ENCODE measurements around the gene KCNQ5.

The KCNQ5 gene

DNA sequence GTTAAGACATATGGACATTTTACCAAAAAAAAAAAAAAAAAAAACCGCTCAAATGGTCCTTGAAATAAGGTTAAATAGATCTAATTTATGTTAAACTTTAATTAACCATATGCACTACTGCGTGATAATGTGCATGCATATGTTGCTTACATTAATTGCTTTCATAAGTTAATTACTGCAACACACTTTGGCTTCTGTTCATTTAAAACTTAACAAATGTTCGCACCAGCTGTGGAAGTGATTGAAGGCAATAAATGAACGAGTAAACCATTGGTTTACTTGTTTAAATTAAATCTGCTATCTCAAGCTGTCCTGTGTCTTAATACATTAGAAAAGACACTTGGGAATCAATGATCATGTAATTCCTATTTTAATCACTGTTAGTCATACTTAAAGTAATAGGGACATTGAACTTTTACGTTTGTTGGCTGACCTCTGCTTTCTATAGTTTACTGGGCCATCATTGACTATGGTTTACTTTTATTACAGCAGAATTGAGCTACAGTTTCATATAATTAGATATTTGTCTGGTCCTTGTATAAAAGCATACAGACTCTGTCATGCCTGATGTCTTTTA is 308.8 kb downstream of the KCNQ5 start:
- no peaks in the 10 kb centered on the region for H3K36me3 ChIP-seq (ENCODE audit: insufficient read depth, low read length)
- H3K9ac ChIP-seq (ENCODE audit: low read depth, low read length) = no peak overlapping the region
- no peak overlapping the region for H3K4me2 ChIP-seq (ENCODE audit: low read length)
- H3K9me3 ChIP-seq (replicated peaks; ENCODE audit: low read length) = no peaks in the 10 kb centered on the region
- no peak overlapping the region for H3K4me3 ChIP-seq (ENCODE audit: low read length)
- H3K27me3 ChIP-seq (ENCODE audit: control insufficient read depth, insufficient read depth, low read length) = no peaks in the 10 kb centered on the region
- H3K4me1 ChIP-seq (ENCODE audit: control insufficient read depth, insufficient read depth, low read length) = peaks cover 8% of the 10 kb centered on the region

GRCh38 chr6:72931325-72931887 is 309.5 kb downstream of the KCNQ5 start:
- H3K4me1 ChIP-seq (ENCODE audit: control insufficient read depth, insufficient read depth, low read length) = peaks cover 8% of the 10 kb centered on the region
- H3K4me2 ChIP-seq (ENCODE audit: low read length) = no peak overlapping the region
- no peaks in the 10 kb centered on the region for H3K27me3 ChIP-seq (ENCODE audit: control insufficient read depth, insufficient read depth, low read length)
- no peak overlapping the region for H3K9ac ChIP-seq (ENCODE audit: low read depth, low read length)
- H3K36me3 ChIP-seq (ENCODE audit: insufficient read depth, low read length) = no peaks in the 10 kb centered on the region
- no peak overlapping the region for H3K4me3 ChIP-seq (ENCODE audit: low read length)
- no peaks in the 10 kb centered on the region for H3K9me3 ChIP-seq (replicated peaks; ENCODE audit: low read length)

GRCh38 chr6:72933233-72933632 is 311.4 kb downstream of the KCNQ5 start:
- H3K4me1 ChIP-seq (ENCODE audit: control insufficient read depth, insufficient read depth, low read length) = no peaks in the 10 kb centered on the region
- no peaks in the 10 kb centered on the region for H3K36me3 ChIP-seq (ENCODE audit: insufficient read depth, low read length)
- no peaks in the 10 kb centered on the region for H3K9me3 ChIP-seq (replicated peaks; ENCODE audit: low read length)
- no peak overlapping the region for H3K4me3 ChIP-seq (ENCODE audit: low read length)
- no peak overlapping the region for H3K9ac ChIP-seq (ENCODE audit: low read depth, low read length)
- H3K4me2 ChIP-seq (ENCODE audit: low read length) = no peak overlapping the region
- no peaks in the 10 kb centered on the region for H3K27me3 ChIP-seq (ENCODE audit: control insufficient read depth, insufficient read depth, low read length)

GRCh38 chr6:72936766-72937559 is 315.1 kb downstream of the KCNQ5 start:
- H3K27me3 ChIP-seq (ENCODE audit: control insufficient read depth, insufficient read depth, low read length) = no peaks in the 10 kb centered on the region
- no peaks in the 10 kb centered on the region for H3K4me1 ChIP-seq (ENCODE audit: control insufficient read depth, insufficient read depth, low read length)
- no peak overlapping the region for H3K4me3 ChIP-seq (ENCODE audit: low read length)
- no peaks in the 10 kb centered on the region for H3K36me3 ChIP-seq (ENCODE audit: insufficient read depth, low read length)
- H3K9me3 ChIP-seq (replicated peaks; ENCODE audit: low read length) = no peaks in the 10 kb centered on the region
- no peak overlapping the region for H3K4me2 ChIP-seq (ENCODE audit: low read length)
- no peak overlapping the region for H3K9ac ChIP-seq (ENCODE audit: low read depth, low read length)

GRCh38 chr6:72938104-72938503 is 316.2 kb downstream of the KCNQ5 start:
- H3K4me1 ChIP-seq (ENCODE audit: control insufficient read depth, insufficient read depth, low read length) = no peaks in the 10 kb centered on the region
- no peaks in the 10 kb centered on the region for H3K9me3 ChIP-seq (replicated peaks; ENCODE audit: low read length)
- no peak overlapping the region for H3K4me2 ChIP-seq (ENCODE audit: low read length)
- no peak overlapping the region for H3K4me3 ChIP-seq (ENCODE audit: low read length)
- no peaks in the 10 kb centered on the region for H3K36me3 ChIP-seq (ENCODE audit: insufficient read depth, low read length)
- H3K9ac ChIP-seq (ENCODE audit: low read depth, low read length) = no peak overlapping the region
- no peaks in the 10 kb centered on the region for H3K27me3 ChIP-seq (ENCODE audit: control insufficient read depth, insufficient read depth, low read length)

DNA sequence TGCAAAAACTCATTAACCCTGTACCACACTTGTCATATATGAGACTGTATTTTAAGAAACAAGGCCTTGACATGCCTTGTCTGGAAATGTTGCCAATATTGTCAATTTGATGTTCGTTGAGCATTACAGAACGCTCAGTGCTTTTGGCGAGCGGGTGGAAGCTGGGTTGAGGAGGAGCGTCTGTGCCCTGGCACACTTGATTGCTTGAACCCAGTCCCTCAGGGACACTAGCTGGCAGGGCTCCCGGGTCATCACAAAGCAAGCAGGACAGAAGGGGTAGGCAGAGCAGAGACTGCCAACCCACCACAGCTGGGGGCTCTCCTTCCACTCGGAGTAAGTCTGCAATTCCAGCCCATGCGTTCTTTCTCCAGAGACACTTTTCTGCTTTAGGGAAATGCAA is 317.1 kb downstream of the KCNQ5 start:
- Histone ChIP-seq H3K4me3 (ENCODE audit: low read length) (no peak overlapping the region), H3K4me1 (ENCODE audit: control insufficient read depth, insufficient read depth, low read length) (no peaks in the 10 kb centered on the region), H3K4me2 (ENCODE audit: low read length) (no peak overlapping the region), H3K9me3 (replicated peaks; ENCODE audit: low read length) (no peaks in the 10 kb centered on the region), H3K36me3 (ENCODE audit: insufficient read depth, low read length) (no peaks in the 10 kb centered on the region), H3K9ac (ENCODE audit: low read depth, low read length) (no peak overlapping the region), H3K27me3 (ENCODE audit: control insufficient read depth, insufficient read depth, low read length) (no peaks in the 10 kb centered on the region)

- Histone ChIP-seq H3K9me3 (replicated peaks; ENCODE audit: low read length) (no peaks in the 10 kb centered on the region), H3K36me3 (ENCODE audit: insufficient read depth, low read length) (no peaks in the 10 kb centered on the region), H3K4me3 (ENCODE audit: low read length) (no peak overlapping the region), H3K4me1 (ENCODE audit: control insufficient read depth, insufficient read depth, low read length) (no peaks in the 10 kb centered on the region), H3K9ac (ENCODE audit: low read depth, low read length) (no peak overlapping the region), H3K27me3 (ENCODE audit: control insufficient read depth, insufficient read depth, low read length) (no peaks in the 10 kb centered on the region), H3K4me2 (ENCODE audit: low read length) (no peak overlapping the region)
These were observed 318.4 kb downstream of the KCNQ5 start for GRCh38 chr6:72940265-72940664.

DNA sequence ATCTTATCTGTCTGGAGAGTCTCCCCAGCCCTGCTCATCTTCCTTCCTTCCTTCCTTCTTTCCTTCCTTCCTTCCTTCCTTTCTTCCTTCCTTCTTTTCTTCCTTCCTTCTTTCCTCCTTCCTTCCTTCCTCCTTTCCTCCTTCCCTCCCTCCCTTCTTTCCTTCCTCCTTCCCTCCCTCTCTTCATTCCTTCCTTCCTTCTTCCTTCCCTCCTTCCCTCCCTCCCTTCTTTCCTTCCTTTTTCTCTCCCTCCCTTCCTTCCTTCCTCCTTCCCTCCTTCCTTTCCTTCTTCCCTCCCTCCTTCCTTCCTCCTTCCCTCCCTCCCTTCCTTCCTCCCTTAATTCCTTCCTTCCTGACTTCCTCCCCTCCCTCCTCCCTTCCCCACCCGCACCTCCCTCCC is 319.4 kb downstream of the KCNQ5 start:
- Histone ChIP-seq H3K4me1 (ENCODE audit: control insufficient read depth, insufficient read depth, low read length) (no peaks in the 10 kb centered on the region), H3K4me2 (ENCODE audit: low read length) (no peak overlapping the region), H3K36me3 (ENCODE audit: insufficient read depth, low read length) (no peaks in the 10 kb centered on the region), H3K9me3 (replicated peaks; ENCODE audit: low read length) (no peaks in the 10 kb centered on the region), H3K4me3 (ENCODE audit: low read length) (no peak overlapping the region), H3K9ac (ENCODE audit: low read depth, low read length) (no peak overlapping the region), H3K27me3 (ENCODE audit: control insufficient read depth, insufficient read depth, low read length) (no peaks in the 10 kb centered on the region)

- Histone ChIP-seq H3K27me3 (ENCODE audit: control insufficient read depth, insufficient read depth, low read length) (no peaks in the 10 kb centered on the region), H3K4me3 (ENCODE audit: low read length) (no peak overlapping the region), H3K9ac (ENCODE audit: low read depth, low read length) (no peak overlapping the region), H3K9me3 (replicated peaks; ENCODE audit: low read length) (no peaks in the 10 kb centered on the region), H3K4me1 (ENCODE audit: control insufficient read depth, insufficient read depth, low read length) (peaks cover 4% of the 10 kb centered on the region), H3K36me3 (ENCODE audit: insufficient read depth, low read length) (no peaks in the 10 kb centered on the region), H3K4me2 (ENCODE audit: low read length) (no peak overlapping the region)
These were observed 319.9 kb downstream of the KCNQ5 start for GRCh38 chr6:72941751-72942150.

- Histone ChIP-seq H3K4me1 (ENCODE audit: control insufficient read depth, insufficient read depth, low read length) (peaks cover 8% of the 10 kb centered on the region), H3K9me3 (replicated peaks; ENCODE audit: low read length) (no peaks in the 10 kb centered on the region), H3K4me2 (ENCODE audit: low read length) (no peak overlapping the region)
These were observed 321.8 kb downstream of the KCNQ5 start for GRCh38 chr6:72943699-72944098.

GRCh38 chr6:72944660-72945059 is 322.8 kb downstream of the KCNQ5 start:
- no peak overlapping the region for H3K9ac ChIP-seq (ENCODE audit: low read depth, low read length)
- no peak overlapping the region for H3K4me3 ChIP-seq (ENCODE audit: low read length)
- H3K4me1 ChIP-seq (ENCODE audit: control insufficient read depth, insufficient read depth, low read length) = peaks cover 11% of the 10 kb centered on the region
- H3K27me3 ChIP-seq (ENCODE audit: control insufficient read depth, insufficient read depth, low read length) = no peaks in the 10 kb centered on the region
- no peaks in the 10 kb centered on the region for H3K36me3 ChIP-seq (ENCODE audit: insufficient read depth, low read length)
- no peak overlapping the region for H3K4me2 ChIP-seq (ENCODE audit: low read length)
- no peaks in the 10 kb centered on the region for H3K9me3 ChIP-seq (replicated peaks; ENCODE audit: low read length)

More at GRCh38 chr6:72943699-72944098, 321.8 kb downstream of the KCNQ5 start:
- Histone ChIP-seq H3K27me3 (ENCODE audit: control insufficient read depth, insufficient read depth, low read length) (no peaks in the 10 kb centered on the region), H3K9ac (ENCODE audit: low read depth, low read length) (no peak overlapping the region), H3K4me3 (ENCODE audit: low read length) (no peak overlapping the region), H3K36me3 (ENCODE audit: insufficient read depth, low read length) (no peaks in the 10 kb centered on the region)

GRCh38 chr6:72946774-72947173 is 324.9 kb downstream of the KCNQ5 start:
- Histone ChIP-seq H3K4me3 (ENCODE audit: low read length) (no peak overlapping the region), H3K4me1 (ENCODE audit: control insufficient read depth, insufficient read depth, low read length) (peaks cover 25% of the 10 kb centered on the region), H3K27me3 (ENCODE audit: control insufficient read depth, insufficient read depth, low read length) (no peaks in the 10 kb centered on the region), H3K9me3 (replicated peaks; ENCODE audit: low read length) (no peaks in the 10 kb centered on the region), H3K9ac (ENCODE audit: low read depth, low read length) (no peak overlapping the region), H3K4me2 (ENCODE audit: low read length) (peak overlapping the region; percentile 4), H3K36me3 (ENCODE audit: insufficient read depth, low read length) (no peaks in the 10 kb centered on the region)
